Aorta (tissue), 5 donors: ENCODE measurements around the gene MFNG. TPM values are rescaled to one million over a fixed set of nuclear protein-coding genes. Genes with fewer than 3 reads are reported as not detected.

Experiments used
- ATAC-seq: fragments of 200-7000 bp; cut with Tn5 transposase; one replicate; pipeline ENCODE4 v1.9.1; 2022; ENCODE audit warnings: moderate library complexity; ENCODE audit not compliant: low FRiP score
- DNase-seq, 2 donors: peaks; one replicate each; pipeline ENCODE4 v3.0.0-alpha.2; 2020
- H3K27ac ChIP-seq, 2 donors: one replicate each; pipeline ENCODE4 v1.5.1; 2013; ENCODE audit warnings: low read length in 2 of 2, mild to moderate bottlenecking in 2 of 2, moderate library complexity in 2 of 2, control low read depth in 1 of 2, inconsistent platforms in 1 of 2, low read depth in 1 of 2
- H3K27me3 ChIP-seq, 2 donors: one replicate each; pipeline ENCODE4 v1.6.1; 2013; ENCODE audit warnings: control low read depth in 1 of 2, low read length in 1 of 2, mild to moderate bottlenecking in 1 of 2, moderate library complexity in 1 of 2; ENCODE audit not compliant: insufficient read depth in 2 of 2, control insufficient read depth in 1 of 2
- H3K36me3 ChIP-seq, 2 donors: one replicate each; pipeline ENCODE4 v1.6.1; 2013; ENCODE audit warnings: control low read depth in 1 of 2, low read length in 1 of 2, mild to moderate bottlenecking in 1 of 2; ENCODE audit not compliant: insufficient read depth in 2 of 2, control insufficient read depth in 1 of 2
- H3K4me1 ChIP-seq, 2 donors: one replicate each; pipeline ENCODE4 v1.6.1; 2013; ENCODE audit warnings: low read length in 2 of 2, control low read depth in 1 of 2, mild to moderate bottlenecking in 1 of 2, moderate library complexity in 1 of 2; ENCODE audit not compliant: insufficient read depth in 2 of 2, control insufficient read depth in 1 of 2
- H3K4me3 ChIP-seq, 2 donors: one replicate each; pipeline ENCODE4 v1.5.1; 2013; ENCODE audit warnings: low read length in 2 of 2, control low read depth in 1 of 2, mild to moderate bottlenecking in 1 of 2
- H3K9me3 ChIP-seq: one replicate; pipeline ENCODE4 v1.6.1; 2013; ENCODE audit warnings: mild to moderate bottlenecking, low read length; ENCODE audit not compliant: control insufficient read depth
- WGBS, 2 donors: extraction: QIAGEN DNeasy Blood & Tissue Kit; methylation state at CpG; one replicate each; pipeline ENCODE4 v1.1.7; 2013; 5-methylcytosine and 5-hydroxymethylcytosine counted together
- intact Hi-C, 2 donors: fragments of 100-400 bp; cut with DNase I; formaldehyde crosslinking; loops; one replicate each; pipeline versions ENCODE4 v1.14.2 to v1.15.0; 2022
- polyA plus RNA-seq, 2 donors: library from polyadenylated mRNA; stranded (reverse); fragments of 200-250 nt; gene quantifications; one replicate each; pipeline ENCODE4 v1.2.3, GENCODE V29; 2013
- total RNA-seq, 2 donors: library from RNA; stranded (reverse); fragmentation: NEBNext Ultra II Directional; extraction: Animal tissue kit (Norgen Biotek cat#: 25700); gene quantifications; one replicate each; pipeline ENCODE4 v1.2.1, GENCODE V29; 2021
- donor health status: healthy with polysubstance abuse.
- donor health status: Bipolar disorder and iron deficiency.
- donor health status: DM: no; HTN: no; CAD: no.
- donor health status: DM: no; HTN: no; CAD: no.
- donor health status: DM: yes; HTN: yes; CAD: no.

Gene MFNG
- total and polyA plus RNA-seq, 4 donors, result 6.7 to 35.4 (median 17.4) TPM

DNA sequence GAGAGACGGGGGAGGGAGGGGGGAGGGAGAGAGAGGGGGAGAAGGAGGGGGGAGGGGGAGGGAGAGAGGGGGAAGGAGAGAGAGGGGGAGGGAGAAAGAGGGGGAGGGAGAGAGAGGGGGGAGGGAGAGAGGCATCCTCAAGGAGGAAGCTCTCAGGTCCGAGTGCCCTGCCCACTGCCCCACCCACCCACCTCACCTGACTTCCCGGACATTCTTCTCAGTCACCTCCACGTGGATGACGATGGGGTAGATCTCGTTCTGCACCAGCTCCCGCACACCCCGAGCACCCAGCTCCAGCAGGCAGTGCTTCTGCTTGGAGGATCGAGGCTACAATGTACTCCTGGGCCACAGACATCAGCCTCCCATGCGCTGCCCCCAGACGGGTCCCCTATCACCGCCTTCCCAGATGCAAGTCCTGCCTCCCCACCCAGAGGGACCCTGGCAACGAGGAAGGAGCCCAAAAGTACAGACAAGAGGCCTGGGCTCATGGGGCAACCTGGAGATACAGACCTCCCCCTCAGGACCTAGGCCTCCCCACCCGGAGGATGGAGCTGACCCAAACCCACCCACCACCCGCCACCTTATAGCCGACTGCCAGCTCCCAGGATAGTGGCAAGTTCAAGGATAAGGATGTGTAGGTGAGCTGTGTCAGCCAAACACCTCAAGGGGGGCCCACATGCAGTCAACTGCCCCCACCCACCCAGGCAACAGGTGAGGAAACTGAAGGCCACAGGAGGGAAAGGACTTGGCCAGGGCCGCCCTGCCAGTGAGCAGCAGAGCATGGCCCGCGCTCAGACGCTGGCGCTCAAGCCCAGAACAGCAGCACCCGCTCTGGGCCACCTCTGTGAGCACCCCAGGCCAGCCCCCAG lies 5.6 kb upstream of the MFNG start:
- no peak for DNase-seq
- Histone ChIP-seq H3K36me3 (no peaks in the 10 kb centered on the region), H3K27ac (no peak overlapping the region), H3K4me3 (no peak overlapping the region), H3K27me3 (no peaks in the 10 kb centered on the region), H3K9me3 (no peaks in the 10 kb centered on the region), H3K4me1 (no peaks in the 10 kb centered on the region)
- intact Hi-C loops, result no loop called here
- ATAC-seq, result no peak
- WGBS, 2 donors, result 90 to 94% methylated on average over 16 to 22 of the region's 22 CpGs

GRCh38 chr22:37491106-37491505 lies 4.9 kb upstream of the MFNG start:
- 93 to 97% methylated on average over 16 of the region's 16 CpGs for WGBS, 2 donors
- Histone ChIP-seq H3K27me3 (no peaks in the 10 kb centered on the region), H3K4me1 (no peaks in the 10 kb centered on the region), H3K27ac (no peak overlapping the region), H3K36me3 (no peaks in the 10 kb centered on the region), H3K9me3 (no peaks in the 10 kb centered on the region), H3K4me3 (no peak overlapping the region)
- intact Hi-C loops, result no loop called here
- no peak for ATAC-seq
- no peak for DNase-seq

DNA sequence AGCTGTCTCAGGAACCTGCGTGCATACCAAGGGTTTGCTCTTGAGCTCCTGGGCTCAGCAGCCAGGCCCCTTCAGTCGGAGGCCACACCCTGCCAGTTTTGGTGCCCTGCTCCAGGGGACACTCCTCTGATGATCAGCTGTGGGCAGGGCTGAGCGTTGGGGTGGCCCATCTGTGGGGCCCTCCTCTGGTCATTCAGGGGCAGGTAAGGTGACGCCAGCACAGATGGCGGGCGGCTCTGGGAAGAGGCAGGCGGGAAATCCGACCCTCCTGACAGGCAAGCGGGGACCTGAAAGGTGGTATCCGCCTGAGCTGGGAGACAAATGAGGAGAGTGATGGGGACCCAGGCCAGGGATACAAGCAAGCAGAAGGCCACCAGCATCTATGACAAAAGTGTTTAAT lies 3.8 kb upstream of the MFNG start:
- intact Hi-C loops, result no loop called here
- ATAC-seq (no peak), DNase-seq (no peak)
- Histone ChIP-seq H3K4me3 (no peak overlapping the region), H3K9me3 (no peaks in the 10 kb centered on the region), H3K27me3 (no peaks in the 10 kb centered on the region), H3K27ac (no peak overlapping the region), H3K4me1 (no peaks in the 10 kb centered on the region), H3K36me3 (no peaks in the 10 kb centered on the region)
- WGBS, 2 donors, result 96 to 97% methylated on average over 10 of the region's 10 CpGs

DNA sequence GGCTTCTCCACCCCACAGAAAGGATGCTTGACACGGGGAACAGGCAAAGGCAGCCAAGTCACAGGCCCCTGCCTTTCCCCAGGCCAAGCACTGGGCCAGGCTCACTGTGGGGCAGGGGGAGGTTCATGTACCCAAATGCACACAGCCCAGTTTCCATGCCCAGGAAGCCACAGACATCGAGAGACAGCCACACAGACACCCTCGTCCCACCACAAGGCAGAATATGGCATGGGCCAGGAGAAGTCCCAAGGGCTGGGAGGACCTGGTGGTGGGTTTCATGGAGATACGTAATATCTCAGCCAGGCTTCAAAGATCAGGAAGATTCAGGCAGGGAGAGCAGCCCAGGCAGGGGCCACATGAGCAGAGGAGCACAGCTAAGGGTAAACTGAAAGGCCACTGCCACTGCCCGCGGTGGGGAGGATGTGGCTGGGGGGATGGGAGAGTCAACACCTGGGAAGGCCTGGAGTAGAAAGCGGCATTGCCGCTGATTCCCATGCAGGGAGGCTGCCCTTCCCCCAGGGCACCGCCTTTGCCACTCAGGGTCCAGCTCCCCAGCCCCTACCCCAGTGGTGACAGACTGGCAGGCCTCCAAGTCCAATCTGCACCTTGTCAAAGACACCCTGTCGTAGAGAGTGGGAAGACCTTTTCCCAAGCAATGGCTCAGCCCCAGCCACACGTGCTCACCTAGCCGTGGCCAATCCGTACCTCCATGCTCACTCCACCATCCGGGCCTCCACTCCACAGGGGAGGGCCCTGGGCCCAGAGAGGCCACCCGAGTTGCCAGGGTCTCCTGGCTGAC lies 2.4 kb upstream of the MFNG start:
- no peak for ATAC-seq
- intact Hi-C loops, result no loop called here
- no peak overlapping the region for H3K27ac ChIP-seq
- H3K4me1 ChIP-seq, result no peaks in the 10 kb centered on the region
- H3K4me3 ChIP-seq, result no peak overlapping the region
- no peaks in the 10 kb centered on the region for H3K36me3 ChIP-seq
- 89 to 90% methylated on average over 14 to 15 of the region's 15 CpGs for WGBS, 2 donors
- DNase-seq, result no peak
- no peaks in the 10 kb centered on the region for H3K27me3 ChIP-seq
- H3K9me3 ChIP-seq, result no peaks in the 10 kb centered on the region

- intact Hi-C loops, result no loop called here
- Histone ChIP-seq H3K27ac (no peak overlapping the region), H3K4me3 (no peak overlapping the region), H3K4me1 (no peaks in the 10 kb centered on the region), H3K27me3 (no peaks in the 10 kb centered on the region), H3K9me3 (no peaks in the 10 kb centered on the region), H3K36me3 (no peaks in the 10 kb centered on the region)
- ATAC-seq (no peak), DNase-seq (no peak)
- WGBS, 2 donors, result 88 to 96% methylated on average over 4 of the region's 4 CpGs
Measured at GRCh38 chr22:37487571-37487970, 1.4 kb upstream of the MFNG start.

DNA sequence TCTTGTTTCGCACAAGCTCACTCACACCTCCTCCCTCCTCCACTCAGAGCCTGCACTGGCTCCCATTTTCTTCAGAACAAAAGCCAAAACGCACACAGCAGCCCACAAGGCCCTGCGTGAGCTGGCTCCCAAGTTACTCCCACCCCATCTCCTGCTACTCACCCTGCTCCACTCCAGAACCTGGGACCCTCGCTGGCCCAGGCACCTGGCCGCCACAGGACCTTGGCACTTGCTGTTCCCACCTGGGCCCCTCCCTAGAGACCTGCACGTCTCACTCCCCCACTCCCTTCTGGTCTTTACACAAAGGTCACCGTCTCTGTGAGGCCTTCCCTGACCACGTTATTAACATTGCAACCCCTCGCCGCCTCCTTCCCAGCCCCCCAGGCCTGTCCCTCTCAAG lies 945 bp upstream of the MFNG start:
- no peaks in the 10 kb centered on the region for H3K36me3 ChIP-seq
- ATAC-seq (no peak), DNase-seq (no peak)
- no peak overlapping the region for H3K27ac ChIP-seq
- H3K27me3 ChIP-seq, result no peaks in the 10 kb centered on the region
- WGBS, 2 donors, result 83% methylated on average over 10 of the region's 10 CpGs
- intact Hi-C loops, result no loop called here
- H3K4me1 ChIP-seq, result no peaks in the 10 kb centered on the region
- H3K9me3 ChIP-seq, result no peaks in the 10 kb centered on the region
- no peak overlapping the region for H3K4me3 ChIP-seq

GRCh38 chr22:37485395-37486223 lies 575 bp downstream of the MFNG start:
- H3K4me3 ChIP-seq, result no peak overlapping the region
- intact Hi-C loops, result no loop called here
- no peaks in the 10 kb centered on the region for H3K27me3 ChIP-seq
- no peaks in the 10 kb centered on the region for H3K9me3 ChIP-seq
- no peaks in the 10 kb centered on the region for H3K36me3 ChIP-seq
- WGBS, 2 donors, result 80% methylated on average over 25 to 26 of the region's 26 CpGs
- no peak overlapping the region for H3K27ac ChIP-seq
- peak; percentile 9 for ATAC-seq
- no peak for DNase-seq
- no peaks in the 10 kb centered on the region for H3K4me1 ChIP-seq

DNA sequence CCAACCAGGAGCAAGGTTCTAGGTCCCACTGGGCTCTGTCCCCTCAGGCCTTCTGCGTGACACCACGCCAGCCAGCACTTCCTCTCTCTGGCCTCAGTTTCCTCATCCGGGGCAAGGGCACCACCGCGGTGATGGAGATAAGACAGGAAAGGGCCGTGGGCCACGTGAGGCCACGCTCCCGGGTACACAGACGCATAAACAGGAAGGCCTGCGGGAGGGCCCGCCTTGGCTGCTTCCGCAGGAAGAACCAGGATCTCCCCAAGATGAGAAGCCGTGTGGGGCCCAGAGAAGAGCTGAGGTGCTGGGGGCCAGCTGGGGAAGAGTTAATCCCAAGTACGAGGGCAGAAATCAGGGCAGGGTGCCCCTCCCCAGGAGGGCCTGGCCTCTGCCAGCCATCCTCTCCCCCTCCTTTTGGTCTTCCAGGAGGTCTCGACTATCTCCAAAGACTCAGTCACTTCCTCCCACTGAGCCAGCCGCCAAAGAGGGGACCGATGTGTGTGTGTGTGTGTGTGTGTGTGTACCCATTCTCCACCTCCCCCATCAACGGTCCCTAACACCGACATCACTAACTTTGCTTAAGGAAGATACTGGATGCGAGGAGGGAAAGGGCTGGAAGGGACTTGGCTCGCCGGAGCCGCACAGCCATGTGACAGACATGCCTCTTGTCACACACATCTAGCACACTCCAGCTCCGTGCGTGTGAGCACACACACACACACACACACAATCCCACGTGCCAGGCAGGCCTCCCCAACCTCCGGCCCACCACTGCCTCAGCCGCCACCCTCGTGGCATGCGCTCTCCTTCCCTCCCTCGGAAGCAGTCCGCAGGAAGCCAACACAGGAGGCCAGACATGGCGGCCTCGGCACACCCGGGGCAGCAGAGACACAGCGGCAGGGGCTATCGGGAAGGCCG lies 1.4 kb downstream of the MFNG start:
- Histone ChIP-seq H3K27me3 (no peaks in the 10 kb centered on the region), H3K4me1 (no peaks in the 10 kb centered on the region), H3K27ac (no peak overlapping the region), H3K36me3 (no peaks in the 10 kb centered on the region), H3K4me3 (no peak overlapping the region), H3K9me3 (no peaks in the 10 kb centered on the region)
- ATAC-seq (peak; percentile 56), DNase-seq (peak; percentile 86 to 91)
- 87 to 89% methylated on average over 39 of the region's 39 CpGs for WGBS, 2 donors
- intact Hi-C loops, result no loop called here
